Right ventricle myocardium inferior (tissue), 1 donor: ENCODE results near the gene LRSAM1. TPM values are rescaled to one million over a fixed set of nuclear protein-coding genes. Genes with fewer than 3 reads are reported as not detected.
A peak's percentile ranks its signal among the peaks of the same experiment; 100 is the strongest.

Source experiments
- ATAC-seq: fragments of 200-7000 bp; cut with Tn5 transposase; one replicate; pipeline ENCODE4 v1.9.1; 2020; ENCODE audit warnings: mild to moderate bottlenecking, moderate library complexity
- DNase-seq: peaks from one replicate; pipeline ENCODE4 v3.0.0; 2021; ENCODE audit errors: missing footprints
- intact Hi-C: fragments of 100-400 bp; cut with DNase I; formaldehyde crosslinking; loops from one replicate; pipeline ENCODE4 v1.11.0; 2022
- total RNA-seq: library from RNA; stranded (reverse); fragmentation: NEBNext Ultra II Directional; extraction: Animal tissue kit (Norgen Biotek cat#: 25700); gene quantifications from one replicate; pipeline ENCODE4 v1.2.1, GENCODE V29; 2021
- donor health status: DM: no; HTN: yes; CAD: no; lungs with severe emphysema.

LRSAM1 gene
- total RNA-seq, 1 donor from 2014 or later, result 52.0 TPM

DNA sequence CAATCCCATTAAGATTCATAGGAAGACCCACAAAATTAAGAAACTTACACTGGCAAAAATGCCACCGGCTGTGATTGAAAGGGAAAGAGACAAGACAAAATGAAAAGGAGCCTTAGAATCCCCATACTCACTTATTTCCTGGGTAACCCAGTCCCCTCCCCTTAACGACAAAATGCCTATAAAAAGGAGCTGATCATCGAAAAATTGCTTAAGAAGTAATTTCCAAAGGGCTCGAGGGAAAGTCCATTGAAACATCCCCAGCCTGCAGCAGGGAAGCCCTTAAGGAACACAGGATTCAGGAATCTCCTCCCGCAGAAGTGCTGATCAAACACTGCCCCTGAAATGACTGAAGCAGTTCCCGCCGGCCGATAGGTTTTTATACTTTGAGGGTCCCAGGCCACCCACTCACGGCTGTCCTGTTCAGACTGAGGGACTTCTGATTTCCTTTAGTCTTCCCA lies 27.8 kb upstream of the LRSAM1 start:
- ATAC-seq (no peak), DNase-seq (no peak)
- intact Hi-C loops, result loop anchor here (10.0 kb wide), 1 partner anchor 109 kb away; no protein-coding TSS in a partner anchor

DNA sequence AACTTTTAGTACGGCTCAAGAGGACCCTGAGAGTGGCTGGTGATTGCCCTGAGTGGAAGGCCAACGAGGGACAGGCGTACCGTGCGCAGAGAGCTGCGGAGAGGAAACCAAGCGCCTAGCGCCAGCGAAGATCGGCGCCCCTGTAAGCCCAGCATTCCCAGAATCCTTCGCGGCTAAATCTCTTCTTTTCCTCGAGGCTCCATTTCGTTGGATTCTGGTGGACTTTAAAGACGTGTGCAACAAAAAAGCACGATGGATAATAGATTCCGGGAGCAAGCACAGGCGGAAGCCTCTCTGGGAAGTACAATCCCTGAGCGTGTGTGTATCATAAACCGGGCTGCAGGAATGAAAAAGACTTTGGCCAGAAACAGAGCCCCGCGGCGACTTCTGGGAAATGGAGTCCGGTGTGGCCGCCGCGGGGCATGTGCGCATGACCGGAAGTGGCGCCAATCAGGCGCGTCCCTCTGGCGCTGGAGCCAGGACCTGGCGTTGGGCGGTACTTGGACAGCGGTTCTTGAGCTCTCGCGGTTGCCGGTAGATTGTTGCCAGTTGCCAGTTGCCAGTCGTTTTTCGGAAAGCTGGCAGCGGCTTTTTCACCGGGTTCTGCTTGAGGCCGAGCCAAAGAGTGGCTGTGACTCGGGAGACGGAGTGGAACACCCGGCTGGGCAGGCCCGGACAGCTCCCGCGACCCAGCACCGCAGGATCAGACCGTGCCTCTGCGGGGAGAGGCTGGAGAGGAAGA lies 27.2 kb upstream of the LRSAM1 start, which contains the start of gene ZNF79:
TSS of gene ZNF79 (plus strand) at position 449 of the 742 bp plus-strand sequence. CDS start 406 bp downstream, outside the sequence.
- DNase-seq (peak; percentile 97), ATAC-seq (peak; percentile 97)
- intact Hi-C loops, result loop anchor here (1.0 to 10.0 kb wide), 3 partner anchors 27 to 145 kb away; partner anchors contain the start of genes LRSAM1 and RPL12

DNA sequence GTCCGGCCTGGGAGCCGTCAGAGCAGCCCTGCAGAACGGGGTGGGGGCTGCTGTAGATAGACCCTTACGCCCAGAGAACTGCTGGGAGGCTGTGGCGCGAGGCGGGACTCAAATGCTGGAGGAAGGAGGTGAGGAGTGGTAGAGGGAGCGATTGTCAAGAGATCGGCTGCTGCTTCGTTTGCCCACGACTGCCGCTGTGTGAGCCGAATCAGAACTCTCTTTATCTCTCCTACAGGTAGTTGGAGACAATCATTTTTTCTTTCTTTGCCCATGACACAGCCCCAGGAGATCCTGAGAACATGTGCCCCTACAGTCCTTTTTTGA lies 26.7 kb upstream of the LRSAM1 start:
- no peak for ATAC-seq
- intact Hi-C loops, result loop anchor here (1.0 to 10.0 kb wide), 3 partner anchors 26 to 145 kb away; partner anchors contain the start of genes LRSAM1 and RPL12

DNA sequence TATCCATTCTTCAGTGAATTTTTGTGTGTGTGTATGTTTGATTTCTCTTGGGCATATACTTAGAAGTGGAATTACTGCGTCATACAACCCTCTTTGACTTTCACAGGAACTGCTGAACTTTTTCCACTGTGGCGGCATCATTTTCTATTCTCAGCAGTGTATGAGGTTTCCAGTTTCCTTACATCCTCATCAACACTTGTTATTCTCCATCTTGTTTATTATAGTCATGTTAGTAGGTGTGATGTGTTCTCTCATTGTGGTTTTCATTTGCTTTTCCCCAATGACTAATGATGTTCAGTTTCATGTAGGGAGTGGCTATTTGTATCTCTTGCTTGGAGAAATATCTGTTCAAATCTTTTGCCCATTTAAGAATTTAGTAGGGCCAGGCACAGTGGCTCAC lies 24.6 kb upstream of the LRSAM1 start:
- intact Hi-C loops, result loop anchor here (10.0 kb wide), 1 partner anchor 112 kb away; no protein-coding TSS in a partner anchor
- DNase-seq (no peak), ATAC-seq (no peak)

More for the DNA sequence above, 26.7 kb upstream of the LRSAM1 start:
- peak; percentile 72 for DNase-seq

DNA sequence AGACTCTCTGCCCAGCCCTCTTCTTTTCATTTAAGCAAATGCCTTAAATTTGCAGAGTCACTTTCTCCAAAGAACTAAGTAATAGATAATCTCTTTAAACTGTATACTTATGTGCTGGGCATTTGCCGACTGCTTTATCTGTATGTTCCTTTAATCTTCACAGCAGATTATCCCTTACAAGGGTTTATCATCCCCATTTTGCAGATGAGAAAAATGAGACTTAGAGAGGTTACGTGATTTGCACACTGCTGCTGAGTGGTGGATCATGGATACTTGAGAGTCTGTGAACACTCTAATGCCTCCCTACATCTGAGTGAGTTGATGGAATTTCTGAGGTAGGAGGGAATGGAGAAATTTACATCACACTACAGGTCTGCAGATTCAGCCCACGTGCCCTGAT lies 23.0 kb upstream of the LRSAM1 start:
- no peak for DNase-seq
- intact Hi-C loops, result loop anchor here (10.0 kb wide), 1 partner anchor 114 kb away; no protein-coding TSS in a partner anchor
- no peak for ATAC-seq

DNA sequence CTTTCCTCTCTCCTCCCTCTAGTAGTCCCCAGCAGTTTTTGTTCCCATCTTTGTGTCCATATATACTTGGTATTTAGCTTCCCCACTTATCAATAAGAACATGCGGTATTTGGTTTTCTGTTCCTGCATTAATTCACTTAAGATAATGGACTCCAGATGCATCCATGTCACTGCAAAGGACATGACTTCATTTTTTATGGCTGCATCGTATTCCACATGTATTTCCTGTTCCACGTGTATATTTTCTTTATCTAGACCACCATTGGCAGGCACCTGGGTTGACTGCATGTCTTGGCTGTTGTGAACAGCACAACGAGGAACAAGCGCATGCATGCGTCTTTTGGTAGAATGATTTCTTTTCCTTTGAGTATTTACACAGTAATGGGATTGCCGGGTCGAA lies 20.9 kb upstream of the LRSAM1 start:
- ATAC-seq, result no peak
- intact Hi-C loops, result no loop called here
- DNase-seq, result no peak

DNA sequence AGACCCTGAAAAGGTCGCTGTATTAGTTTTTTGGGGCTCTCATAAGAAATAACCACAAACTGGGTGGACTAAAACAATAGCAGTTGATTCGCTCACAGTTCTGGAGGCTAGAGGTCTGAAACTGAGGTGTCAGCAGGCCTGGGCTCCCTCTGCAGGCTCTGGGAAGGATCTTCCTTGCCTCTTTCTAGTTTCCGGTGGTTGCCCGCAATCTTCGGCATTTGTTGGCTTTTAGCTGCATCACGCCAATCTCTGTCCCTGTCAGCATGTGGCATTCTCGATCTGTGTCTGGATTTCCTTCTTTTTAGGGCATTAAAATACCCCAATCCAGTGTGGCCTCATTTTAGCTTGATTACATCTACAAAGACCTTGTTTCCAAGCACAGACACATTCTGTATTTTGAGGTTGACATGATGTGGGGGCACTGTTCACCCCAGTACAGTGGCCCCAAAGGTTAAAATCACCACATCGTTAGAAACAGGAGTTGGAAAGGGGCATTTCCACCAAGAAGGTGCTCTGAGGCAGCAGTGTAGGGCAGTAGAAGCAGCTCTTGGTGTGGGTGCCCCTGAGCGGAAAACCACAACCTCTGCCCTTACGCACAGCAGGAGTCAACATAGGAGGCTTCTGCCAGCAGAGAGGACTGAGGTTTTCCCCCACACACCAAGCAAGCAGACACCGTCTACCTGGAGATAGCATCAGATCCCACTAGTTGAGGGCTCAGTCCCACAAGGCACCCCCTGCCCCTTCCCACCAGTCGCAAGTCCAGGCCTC lies 13.6 kb upstream of the LRSAM1 start:
- DNase-seq (no peak), ATAC-seq (no peak)
- intact Hi-C loops, result no loop called here

DNA sequence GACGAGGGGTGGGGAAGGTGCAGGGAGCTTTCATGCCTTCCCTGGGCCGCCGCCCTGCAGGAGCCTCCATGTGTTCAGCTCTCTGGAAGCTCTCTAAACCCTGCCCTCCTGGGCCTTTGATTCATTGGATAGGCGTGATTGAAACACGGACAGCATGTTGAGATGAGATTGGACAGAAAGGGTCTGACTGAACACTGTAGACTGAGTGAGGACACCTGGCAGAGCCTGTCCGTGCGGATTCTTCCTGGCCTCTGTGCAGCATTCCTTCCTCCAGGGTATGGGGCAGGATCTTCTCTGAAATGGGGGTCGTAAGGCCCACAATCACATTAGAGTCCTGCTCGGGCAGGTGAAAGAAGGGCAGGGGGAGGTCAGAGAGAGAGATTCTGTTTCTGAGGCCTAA lies 12.9 kb upstream of the LRSAM1 start:
- no peak for ATAC-seq
- no peak for DNase-seq
- intact Hi-C loops, result no loop called here

DNA sequence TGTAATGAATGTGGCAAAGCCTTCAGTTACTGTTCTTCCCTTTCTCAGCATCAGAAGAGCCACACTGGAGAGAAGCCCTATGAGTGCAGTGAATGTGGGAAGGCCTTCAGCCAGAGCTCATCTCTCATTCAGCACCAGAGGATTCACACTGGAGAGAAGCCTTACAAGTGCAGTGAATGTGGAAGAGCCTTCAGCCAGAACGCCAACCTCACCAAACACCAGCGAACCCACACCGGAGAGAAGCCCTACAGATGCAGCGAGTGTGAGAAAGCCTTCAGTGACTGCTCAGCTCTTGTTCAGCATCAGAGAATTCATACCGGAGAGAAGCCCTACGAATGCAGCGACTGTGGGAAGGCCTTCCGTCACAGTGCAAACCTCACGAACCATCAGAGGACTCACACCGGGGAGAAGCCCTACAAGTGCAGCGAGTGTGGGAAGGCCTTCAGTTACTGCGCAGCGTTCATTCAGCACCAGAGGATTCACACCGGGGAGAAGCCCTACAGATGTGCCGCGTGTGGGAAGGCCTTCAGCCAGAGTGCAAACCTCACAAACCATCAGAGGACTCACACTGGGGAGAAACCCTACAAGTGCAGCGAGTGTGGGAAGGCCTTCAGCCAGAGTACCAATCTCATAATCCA lies 6.9 kb upstream of the LRSAM1 start:
- no peak for ATAC-seq
- no peak for DNase-seq
- intact Hi-C loops, result no loop called here

DNA sequence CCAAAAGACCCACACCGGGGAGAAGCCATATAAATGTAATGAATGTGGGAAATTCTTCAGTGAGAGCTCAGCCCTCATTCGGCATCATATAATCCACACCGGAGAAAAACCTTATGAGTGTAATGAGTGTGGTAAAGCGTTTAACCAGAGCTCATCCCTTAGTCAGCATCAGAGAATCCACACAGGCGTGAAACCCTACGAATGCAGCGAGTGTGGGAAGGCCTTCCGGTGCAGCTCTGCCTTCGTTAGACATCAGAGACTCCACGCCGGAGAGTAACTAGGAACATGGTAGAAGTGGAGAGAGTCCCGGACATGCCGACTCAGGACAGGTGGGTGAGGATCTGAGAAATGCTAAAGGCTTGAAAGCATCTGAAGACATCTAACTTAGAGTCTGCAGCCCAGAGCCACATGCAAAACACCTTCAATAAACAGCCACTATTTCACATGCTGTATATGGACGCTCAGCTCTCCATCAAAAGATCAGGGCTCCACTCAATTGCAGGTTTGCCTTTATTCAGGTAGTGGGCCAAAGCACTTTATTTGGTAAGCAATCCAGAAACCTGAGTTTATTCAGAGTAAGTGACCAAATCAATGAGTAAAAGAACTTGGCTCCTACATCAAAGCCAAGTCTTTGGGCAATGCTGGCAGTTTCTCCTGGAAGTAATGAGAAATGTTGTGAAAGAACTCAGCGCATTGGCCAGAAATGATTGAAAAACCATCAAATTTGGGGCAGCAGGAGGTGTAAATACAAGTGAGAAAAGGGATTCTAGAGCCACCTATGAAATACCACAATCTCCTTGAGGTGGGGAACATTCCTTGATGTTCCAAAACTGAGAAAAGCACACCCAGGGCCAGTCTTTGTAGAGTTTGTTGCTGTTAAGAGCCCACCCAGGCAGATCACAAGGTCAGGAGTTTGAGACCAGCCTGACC lies 6.1 kb upstream of the LRSAM1 start:
- no peak for ATAC-seq
- intact Hi-C loops, result no loop called here
- DNase-seq, result no peak

DNA sequence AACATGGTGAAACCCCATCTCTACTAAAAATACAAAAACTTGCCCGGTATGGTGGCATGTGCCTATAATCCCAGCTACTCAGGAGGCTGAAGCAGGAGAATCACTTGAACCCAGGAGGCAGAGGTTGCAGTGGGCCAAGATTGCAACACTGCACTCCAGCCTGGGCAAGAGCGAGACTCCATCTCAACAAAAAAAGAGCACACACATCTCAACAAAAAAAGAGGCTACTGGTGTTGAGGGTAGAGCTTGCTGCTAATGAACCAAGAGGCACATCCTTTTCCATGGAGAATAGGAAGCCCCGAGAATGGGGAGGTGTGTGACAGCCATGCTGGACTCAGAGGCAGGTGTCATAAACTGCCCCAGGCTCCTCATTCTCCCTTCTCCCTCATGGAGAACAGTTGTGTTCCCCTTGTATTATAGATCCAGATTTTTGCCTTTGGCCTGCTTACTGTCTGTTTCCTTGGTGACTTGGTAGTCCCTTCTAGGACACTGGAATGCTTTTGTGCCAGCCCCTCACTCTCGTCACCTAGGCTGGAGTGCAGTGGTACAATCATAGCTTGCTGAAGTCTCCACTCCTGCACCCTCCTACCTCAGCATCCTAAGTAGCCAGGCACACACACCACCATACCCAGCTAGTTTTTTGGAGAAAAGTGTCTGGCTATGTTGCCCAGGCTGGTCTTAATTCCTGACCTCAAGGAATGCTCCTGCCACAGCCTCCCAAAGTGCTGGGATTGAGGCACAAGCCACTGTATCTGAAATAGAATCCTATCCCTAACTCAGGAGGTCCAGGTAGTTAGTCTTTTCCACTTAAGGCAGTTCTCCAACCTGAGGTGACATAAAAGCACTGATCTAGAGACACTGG lies 5.2 kb upstream of the LRSAM1 start:
- intact Hi-C loops, result no loop called here
- ATAC-seq (no peak), DNase-seq (no peak)

DNA sequence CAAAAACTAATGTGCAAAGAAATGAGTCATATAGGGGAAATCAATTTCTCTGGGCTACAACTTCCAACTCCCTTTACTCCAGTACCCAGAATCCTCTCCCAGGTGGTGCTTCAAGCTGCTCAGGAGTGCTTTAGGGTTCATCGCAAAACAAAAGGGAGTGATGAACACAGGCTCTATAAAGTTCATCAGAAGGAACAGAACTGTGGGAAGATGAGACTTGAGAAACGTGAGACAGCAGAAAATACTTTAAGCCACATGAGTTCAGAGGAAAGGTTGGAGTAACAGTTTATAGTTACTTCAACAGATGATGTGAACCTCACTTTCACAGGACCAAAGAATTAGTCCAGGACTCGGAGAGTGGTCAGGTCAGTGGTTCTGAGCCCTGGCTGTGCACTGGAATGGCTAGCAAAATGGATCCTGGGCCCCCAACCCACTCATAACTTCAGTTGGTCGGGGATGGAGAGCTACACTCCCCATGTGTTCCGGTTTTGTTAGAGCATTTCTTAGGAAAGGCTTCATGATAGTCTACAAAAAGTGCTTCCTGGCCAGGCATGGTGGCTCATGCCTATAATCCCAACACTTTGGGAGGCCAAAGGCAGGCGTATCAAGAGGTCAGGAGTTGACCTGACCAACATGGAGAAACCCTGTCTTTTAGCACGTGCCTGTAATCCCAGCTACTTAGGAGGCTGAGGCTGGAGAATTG lies 4.4 kb upstream of the LRSAM1 start:
- DNase-seq, result no peak
- intact Hi-C loops, result no loop called here
- ATAC-seq, result no peak

DNA sequence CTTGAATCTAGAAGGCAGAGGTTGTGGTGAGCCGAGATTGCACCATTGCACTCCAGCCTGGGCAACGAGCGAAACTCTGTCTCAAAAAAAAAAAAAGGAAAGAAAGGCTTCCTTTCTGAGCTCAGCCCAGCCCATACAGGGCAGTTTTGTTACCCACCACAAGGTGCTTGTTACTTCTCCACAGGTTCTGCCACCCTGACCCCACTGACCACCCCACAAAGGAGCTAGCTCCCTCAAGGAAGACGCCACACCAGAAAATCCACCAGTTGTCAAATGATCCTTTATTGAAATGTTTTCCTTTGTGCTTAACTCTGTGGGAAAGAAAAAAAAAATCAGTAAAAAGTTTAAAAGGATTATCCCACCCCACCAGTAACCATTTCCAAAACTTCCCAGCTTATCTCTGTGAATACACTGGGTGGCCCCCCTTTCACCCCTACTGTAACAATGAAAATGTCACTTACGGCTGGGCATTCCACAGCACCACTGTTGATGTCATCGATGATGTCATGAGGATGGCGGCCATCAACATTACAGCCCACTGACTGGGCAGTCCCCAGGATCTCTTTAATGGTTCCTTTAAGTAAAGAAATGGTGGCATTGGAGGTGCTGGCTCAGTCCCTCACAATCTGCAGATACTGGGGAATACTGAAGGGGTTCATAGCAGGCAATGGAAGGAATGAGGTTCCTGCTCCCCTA lies 3.7 kb upstream of the LRSAM1 start:
- ATAC-seq (no peak), DNase-seq (no peak)
- intact Hi-C loops, result no loop called here

DNA sequence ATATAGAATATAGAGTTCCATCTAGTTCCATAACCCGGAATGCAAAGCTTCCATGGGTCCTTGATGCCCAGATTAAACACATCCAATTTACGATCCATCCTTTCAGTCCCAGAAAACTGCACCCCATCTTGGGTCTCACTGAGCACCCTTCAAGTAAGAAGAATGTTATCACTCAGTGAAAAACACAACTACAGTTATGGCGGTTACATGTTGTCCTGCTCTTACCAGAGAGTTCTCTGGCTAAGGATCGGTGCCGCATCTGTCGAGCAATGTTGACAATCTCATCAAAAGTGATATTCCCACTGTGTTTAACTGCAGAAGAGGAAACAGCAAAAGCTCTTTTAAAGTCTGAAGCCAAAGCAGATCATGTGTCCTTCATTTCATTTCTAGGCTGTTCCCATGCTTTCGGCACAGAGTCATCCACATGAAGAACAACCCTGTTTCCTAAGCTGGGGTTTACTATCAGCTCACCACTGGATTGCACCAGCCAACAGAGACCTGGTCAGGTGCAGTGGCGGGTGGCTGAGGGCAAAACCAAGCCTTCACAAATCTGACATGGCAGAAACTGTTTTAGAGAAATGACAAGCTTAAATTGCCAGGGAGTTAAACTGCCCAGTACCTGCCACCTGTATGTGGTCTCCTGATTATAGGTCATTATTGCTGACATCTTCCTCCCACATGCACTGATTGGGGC lies 3.1 kb upstream of the LRSAM1 start:
- no peak for ATAC-seq
- intact Hi-C loops, result no loop called here
- no peak for DNase-seq

DNA sequence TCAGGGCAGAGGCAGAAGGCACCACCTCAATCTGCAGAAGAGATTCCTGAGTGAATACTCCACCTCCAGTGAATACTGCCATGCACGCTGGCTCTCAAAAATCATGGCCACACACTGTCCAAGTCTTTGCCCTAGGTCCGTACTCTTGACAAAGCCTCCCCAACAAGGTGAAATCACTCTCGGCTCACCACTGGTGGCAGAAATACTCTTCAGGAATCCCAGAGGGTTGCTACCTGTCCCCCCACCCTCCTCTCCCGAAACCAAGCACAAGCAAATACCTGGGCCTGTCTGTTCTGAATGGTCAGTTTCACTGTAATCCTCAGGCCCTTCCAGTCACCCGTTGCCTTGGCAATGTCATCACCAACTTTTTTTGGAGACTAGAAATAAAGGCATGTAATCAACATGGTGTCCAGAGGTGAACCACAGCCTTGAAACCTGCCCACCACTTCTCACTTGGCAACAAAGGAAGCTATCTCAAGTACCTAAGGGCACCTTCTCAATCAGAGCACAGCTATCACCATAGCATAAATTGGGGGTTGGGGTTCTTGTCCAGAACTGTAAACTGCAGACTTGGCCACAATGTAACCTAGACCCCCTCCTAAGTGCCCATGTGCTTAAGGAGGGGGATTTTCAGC lies 1.9 kb upstream of the LRSAM1 start:
- DNase-seq, result no peak
- no peak for ATAC-seq
- intact Hi-C loops, result no loop called here
